ENCODE results near the gene CALHM4.

The CALHM4 gene

GRCh38 chr6:116564311-116564710 lies 10.8 kb downstream of the CALHM4 start:
- no peak overlapping the region for H3K4me3 ChIP-seq (ENCODE audit: low read length)
- no peak for DNase-seq (ENCODE audit: low read depth)
- TF ChIP-seq, protein P1, sequence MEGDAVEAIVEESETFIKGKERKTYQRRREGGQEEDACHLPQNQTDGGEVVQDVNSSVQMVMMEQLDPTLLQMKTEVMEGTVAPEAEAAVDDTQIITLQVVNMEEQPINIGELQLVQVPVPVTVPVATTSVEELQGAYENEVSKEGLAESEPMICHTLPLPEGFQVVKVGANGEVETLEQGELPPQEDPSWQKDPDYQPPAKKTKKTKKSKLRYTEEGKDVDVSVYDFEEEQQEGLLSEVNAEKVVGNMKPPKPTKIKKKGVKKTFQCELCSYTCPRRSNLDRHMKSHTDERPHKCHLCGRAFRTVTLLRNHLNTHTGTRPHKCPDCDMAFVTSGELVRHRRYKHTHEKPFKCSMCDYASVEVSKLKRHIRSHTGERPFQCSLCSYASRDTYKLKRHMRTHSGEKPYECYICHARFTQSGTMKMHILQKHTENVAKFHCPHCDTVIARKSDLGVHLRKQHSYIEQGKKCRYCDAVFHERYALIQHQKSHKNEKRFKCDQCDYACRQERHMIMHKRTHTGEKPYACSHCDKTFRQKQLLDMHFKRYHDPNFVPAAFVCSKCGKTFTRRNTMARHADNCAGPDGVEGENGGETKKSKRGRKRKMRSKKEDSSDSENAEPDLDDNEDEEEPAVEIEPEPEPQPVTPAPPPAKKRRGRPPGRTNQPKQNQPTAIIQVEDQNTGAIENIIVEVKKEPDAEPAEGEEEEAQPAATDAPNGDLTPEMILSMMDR (conservative IDR thresholded peaks at IDR 0.05; ENCODE audit: low read depth, low read length) = no peak

DNA sequence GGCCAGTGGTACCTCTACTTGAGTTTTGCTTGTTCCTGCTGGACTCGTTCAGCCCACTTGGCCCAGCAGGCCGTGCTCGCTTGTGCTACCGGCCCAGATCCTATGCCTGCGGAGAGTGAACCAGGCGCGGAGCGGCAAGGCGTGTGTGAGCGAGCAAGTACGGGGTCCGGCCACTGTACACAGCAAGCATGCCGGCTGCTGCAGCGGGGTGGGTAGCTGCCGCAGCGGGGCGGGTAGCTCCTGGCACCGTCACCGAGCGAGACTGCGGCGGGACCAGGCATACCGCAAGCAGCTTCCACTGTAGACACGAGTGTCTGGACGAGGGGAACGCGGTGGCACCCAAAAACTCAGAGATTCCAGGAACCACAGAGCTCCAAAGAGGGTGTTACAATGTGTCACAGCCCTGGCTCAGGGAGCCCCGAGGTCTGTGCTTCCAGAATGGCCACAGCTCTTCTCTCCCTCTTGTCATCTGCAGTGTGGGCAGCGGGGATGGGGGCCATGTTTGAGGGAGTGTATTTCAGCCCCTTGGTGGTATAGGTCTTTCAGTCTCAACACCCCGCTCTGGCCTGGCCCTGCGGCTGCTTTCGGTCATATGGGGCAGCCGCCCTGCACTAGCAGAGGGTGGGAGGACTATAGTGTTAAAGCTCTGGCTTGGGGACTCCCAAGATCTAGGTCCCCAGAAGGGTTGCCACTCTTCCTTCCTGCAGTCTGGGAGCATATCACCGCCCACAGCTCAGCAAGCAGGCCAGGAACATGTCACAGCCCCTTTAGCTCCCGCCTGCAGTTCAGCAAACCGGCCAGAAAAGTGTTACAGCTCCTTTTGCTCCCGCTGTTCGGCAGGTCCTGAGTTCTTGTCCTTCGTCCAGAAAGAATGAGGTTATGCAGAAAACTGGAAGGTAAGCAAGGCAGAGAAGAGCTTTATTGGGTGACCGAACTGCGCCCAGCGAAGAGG lies 11.6 kb downstream of the CALHM4 start:
- peak overlapping the region; percentile 44 for H3K4me3 ChIP-seq (ENCODE audit: low read length)
- DNase-seq (ENCODE audit: low read depth) = no peak
- TF ChIP-seq, protein P1 (conservative IDR thresholded peaks at IDR 0.05; ENCODE audit: low read depth, low read length) = no peak

DNA sequence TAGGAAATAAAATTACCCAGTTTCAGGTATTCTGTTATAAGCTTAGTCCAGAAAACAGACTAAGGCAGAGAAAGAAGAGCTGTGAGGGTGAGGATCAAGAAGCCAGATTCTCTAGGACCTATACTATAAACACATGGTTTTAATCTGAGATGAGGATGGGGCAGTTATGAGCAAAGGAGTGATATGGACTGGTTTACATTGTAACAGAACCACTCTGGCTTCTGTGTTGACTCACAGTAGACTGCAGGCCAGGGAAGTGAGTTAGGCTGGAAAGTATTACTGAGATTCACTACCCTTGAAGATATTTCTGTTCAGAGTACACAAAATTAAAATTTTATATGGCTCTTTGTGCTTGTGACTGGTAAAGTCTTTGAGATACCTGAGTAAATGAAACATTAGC lies 14.6 kb downstream of the CALHM4 start:
- no peak for DNase-seq (ENCODE audit: low read depth)
- no peak overlapping the region for H3K4me3 ChIP-seq (ENCODE audit: low read length)
- TF ChIP-seq, protein P1 (conservative IDR thresholded peaks at IDR 0.05; ENCODE audit: low read depth, low read length) = no peak

DNA sequence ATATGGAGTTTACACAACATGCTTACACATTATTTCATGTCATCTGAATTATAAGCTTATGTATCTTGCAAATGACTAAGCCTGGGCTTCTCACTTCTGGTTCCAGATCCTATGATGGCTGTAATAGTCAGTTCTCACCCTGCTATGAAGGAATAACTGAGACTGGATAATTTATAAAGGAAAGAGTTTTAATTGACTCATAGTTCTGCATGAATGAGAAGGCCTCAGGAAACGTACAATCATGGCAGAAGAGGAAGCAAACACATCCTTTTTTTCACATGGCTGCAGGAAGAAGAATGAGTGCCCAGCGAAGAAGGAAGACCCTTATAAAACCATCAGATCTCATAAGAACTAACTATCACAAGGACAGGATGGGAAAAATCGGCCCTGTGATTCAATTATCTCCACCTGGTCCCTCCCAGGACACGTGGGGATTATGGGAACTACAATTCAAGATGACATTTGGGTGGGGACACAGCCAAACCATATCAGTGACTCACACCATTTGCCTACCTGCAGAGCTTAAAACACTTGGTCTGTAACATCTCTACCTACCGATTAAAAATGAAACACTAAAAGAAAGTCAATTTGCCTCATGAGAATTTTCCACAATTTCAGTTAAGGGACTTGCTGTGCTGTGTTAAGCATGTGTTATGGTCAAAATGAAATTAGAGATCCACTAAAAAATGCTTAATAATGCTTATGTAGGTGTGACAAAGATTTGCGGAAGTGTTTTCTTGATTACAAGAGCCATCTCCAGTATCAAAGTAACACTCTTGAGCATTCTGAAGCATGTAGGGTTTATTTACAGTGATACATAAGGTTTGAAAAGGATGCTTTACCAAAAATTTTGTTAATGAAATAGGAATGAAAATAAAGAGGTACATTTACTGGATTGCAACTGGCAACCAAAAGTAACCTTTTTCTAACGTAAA lies 15.5 kb downstream of the CALHM4 start:
- DNase-seq (ENCODE audit: low read depth) = no peak
- H3K4me3 ChIP-seq (ENCODE audit: low read length) = no peak overlapping the region
- TF ChIP-seq, protein P1 (conservative IDR thresholded peaks at IDR 0.05; ENCODE audit: low read depth, low read length) = no peak

- peak within 1 kb of the TSS; percentile 99 for H3K4me3 ChIP-seq (ENCODE audit: low read length)
- peak; percentile 99 for DNase-seq (ENCODE audit: low read depth)
- TF ChIP-seq, protein P1 (conservative IDR thresholded peaks at IDR 0.05; ENCODE audit: low read depth, low read length) = no peak
Observed at GRCh38 chr6:116570856-116571682, 17.5 kb downstream of the CALHM4 start, which contains the start of gene RWDD1. Gene RWDD1 (plus strand): TSS chr6:116571504. CDS start chr6:116571583, 79 bp downstream.

DNA sequence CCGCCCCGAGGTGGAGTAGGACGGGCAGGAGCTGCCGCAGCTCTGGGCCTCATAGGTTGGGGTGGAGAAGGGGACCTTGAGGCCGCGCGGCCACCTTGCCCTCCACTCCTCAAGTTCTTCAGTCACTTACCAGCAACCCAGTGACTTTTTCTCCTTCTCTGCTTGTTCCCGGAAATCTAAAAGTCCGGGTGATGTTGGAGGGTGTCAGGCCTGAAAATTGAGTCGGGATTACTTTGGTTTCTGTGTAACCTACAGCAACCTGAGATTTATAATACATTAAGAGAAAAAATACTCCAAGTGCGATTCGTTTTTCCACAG lies 18.1 kb downstream of the CALHM4 start:
- TF ChIP-seq, protein P1 (conservative IDR thresholded peaks at IDR 0.05; ENCODE audit: low read depth, low read length) = no peak
- DNase-seq (ENCODE audit: low read depth) = no peak
- peak overlapping the region; percentile 99 for H3K4me3 ChIP-seq (ENCODE audit: low read length)

Data from retinal pigment epithelial cell (primary cell).